Stimulated activated CD4-positive, alpha-beta T cell treated with anti-CD3 and anti-CD28 coated beads, Interleukin-2, amount 100 ng/mL, for 48 hours (primary cell): ENCODE data around the gene PAFAH1B2.
"Not testable (repeated sequence)": the region's sequence is repeated elsewhere in the genome, so short reads cannot be mapped to it uniquely, and the experiment has no call there.

Experiments used
- DNase-seq, 2 donors: peaks; one replicate each; pipeline ENCODE4 v3.0.0-alpha.2; 2020

The PAFAH1B2 gene

GRCh38 chr11:117206111-117206510 lies 62.0 kb downstream of the PAFAH1B2 start:
- DNase-seq = not testable (repeated sequence)

DNA sequence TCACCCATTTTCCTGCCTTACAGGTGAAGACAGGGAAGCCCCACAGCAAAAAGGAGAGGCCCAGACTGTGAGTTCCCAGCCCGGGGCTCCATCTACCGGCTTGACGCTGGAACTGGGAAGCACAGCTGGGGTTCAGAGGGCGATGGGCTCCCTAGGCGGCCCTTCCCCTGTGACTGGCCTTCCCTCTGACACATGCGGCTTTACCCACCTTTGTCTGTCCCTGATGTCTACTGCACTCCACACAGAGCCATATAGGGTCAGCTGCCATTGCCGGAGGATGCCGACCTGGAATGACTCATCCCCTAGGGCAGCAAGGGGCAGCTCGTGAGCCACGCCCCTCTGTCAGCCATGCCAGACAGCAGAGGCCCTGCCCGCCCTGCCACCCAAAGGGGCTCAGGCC lies 62.8 kb downstream of the PAFAH1B2 start:
- not testable (repeated sequence) for DNase-seq

DNA sequence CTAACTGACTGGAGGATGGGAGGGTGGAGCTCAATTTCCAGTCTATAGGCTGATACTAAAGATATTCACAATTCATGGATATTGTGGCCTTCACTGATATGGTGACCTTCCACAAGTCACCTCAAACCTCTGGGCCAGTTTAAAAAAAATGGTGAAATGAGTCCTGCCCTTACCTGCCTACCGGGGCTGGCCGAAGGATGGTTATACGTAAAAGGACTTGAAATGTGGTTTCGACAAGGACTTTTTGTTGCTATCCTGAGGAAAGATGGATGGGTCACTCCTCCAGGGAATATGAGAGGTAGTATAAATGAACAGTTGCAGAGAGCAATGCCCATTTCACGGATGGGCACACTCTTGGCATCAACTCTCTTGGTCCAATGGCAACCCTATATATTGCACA lies 63.4 kb downstream of the PAFAH1B2 start:
- not testable (repeated sequence) for DNase-seq

GRCh38 chr11:117208710-117209109 lies 64.6 kb downstream of the PAFAH1B2 start:
- DNase-seq = not testable (repeated sequence)

DNA sequence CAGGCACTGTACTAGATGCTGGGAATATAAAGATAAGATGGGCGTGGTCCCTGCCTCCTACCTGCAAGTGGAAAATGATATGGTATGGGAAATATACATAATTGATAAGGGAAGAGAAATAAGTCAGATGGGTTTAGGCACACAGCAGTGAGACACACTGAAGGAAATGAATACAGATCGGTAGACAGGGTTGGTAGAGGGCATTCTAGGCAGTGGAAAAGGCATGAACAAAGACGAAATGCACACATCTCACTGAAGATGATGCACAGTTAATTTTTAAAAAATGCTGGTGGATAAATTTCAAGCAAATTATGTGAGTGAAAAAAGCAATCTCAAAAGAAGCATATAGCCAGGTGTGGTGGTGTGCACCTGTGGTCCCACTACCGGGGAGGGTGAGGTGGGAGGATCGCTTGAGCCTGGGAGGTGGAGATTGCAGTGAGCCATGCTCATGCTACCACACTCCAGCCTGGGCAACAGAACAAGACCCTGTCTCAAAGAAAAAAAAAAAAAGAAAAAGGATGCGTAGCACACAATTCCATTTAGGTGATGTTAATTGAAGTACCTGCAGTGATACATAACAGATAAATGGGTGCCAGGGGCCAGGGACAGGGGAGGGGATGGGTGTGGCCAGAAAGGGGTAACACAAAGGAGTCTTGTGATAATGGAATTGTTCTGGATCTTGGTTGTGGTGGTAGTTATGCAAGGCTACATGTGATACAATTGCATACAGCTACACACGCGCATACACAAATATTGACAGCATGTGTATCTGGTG lies 65.5 kb downstream of the PAFAH1B2 start:
- not testable (repeated sequence) for DNase-seq

DNA sequence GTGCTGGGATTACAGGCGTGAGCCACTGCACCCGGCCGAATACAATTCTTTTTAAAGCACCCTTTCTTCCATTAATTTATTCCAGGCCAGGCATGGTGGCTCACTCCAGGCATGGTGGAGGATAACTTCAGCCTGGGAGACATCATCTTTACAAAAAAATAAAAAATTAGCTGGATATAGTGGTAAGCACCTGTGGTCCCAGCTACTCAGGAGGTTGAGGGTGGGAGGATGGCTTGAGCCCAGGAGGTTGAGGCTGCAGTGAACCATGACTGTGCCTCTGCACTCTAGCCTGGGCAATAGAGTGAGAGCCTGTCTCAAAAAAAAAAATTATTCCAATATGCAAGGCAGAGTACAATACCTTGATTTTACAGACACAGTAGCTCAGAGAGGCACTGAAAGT lies 66.5 kb downstream of the PAFAH1B2 start:
- DNase-seq = no peak

GRCh38 chr11:117212697-117213355 lies 68.7 kb downstream of the PAFAH1B2 start:
- no peak for DNase-seq

DNA sequence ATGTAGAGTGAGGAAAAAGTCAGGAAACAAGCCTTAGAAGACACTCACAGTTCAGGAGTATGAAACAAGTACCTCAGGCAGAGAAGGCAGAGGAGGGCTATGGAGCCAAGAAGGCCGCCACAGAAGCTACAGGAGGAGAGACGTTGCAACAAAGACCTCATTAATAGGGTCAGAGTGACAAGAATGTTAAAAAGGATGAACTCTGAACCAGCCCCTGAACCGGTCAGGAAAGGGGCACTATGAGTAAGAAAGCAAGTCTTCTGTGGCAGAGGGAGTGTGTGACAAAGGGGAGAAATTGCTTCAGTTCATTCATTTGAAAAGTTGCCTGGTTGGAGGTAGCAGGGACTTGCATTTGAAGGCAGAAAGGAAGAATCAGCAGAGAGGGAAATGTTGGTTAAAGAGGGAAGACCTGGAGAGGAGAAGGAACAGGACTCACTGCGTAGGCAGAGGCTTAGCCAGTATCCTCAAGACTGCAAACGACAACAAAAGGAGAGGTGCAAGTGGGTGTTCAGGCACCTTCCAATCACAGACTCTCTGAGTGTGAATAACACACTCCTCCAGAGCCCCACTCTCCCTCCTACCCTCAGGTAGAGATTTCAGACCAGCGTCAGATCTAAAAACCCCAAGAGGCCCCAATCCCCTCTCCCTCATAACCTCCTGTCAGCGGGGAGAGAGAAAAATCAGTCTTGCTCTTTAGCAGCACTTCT lies 70.5 kb downstream of the PAFAH1B2 start:
- no peak for DNase-seq

- DNase-seq = no peak
These were observed 73.3 kb downstream of the PAFAH1B2 start for GRCh38 chr11:117217141-117218084.

DNA sequence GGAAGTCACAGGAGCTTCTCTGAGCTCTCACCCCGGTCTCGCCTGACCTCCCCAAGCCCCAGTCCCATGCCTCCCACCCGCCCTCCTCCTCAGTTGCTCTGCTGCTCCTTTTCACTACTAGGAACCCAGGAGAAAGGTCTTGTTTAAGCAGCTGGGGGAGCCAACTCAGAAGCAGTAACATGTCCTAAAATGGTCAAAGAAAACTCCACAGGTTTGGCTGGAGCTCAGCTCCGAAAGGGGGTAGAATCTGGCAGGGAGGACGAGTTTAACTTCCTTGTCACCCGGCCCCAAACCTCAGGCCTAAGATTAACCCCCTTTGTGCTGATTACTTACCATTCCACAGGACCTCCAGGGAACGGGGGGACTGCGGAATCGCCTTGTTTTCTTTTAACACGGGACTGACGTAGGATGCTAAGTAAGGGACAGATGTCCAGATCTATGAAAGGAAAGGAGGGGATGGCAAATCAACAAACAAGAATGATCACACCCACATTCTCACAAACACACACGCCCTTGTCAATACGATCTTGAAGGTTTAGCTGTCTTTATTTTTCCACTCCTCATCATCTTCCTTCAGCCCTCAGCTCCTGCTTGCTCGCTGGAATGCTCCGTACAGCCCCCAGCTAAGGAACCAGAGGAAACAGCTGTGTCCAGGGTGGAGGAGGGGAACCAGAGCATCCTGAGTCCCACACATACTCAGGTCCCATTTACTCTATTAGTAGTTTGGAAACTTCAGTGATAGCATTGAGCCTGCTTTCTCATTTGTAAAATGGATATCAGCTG lies 74.2 kb downstream of the PAFAH1B2 start:
- no peak for DNase-seq

DNA sequence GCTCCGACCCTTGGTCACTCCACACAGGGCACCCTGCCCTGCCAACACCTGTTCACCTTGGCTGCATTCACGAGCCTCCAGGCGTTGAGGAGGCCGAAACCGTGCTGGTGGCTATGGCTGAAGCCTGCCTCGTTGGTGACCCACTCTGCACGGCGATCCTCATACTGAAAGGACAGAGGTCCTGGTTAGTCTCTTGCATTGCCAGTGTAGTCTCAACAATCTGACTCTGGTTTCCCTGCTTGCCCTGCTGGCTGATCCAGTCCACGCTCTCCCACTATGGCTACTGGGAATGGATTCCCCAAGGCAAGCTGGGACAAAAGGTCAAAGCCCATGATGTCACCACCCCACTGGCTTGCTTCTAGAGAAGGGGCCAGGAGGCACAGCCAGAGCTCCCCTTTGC lies 74.9 kb downstream of the PAFAH1B2 start:
- DNase-seq = no peak

DNA sequence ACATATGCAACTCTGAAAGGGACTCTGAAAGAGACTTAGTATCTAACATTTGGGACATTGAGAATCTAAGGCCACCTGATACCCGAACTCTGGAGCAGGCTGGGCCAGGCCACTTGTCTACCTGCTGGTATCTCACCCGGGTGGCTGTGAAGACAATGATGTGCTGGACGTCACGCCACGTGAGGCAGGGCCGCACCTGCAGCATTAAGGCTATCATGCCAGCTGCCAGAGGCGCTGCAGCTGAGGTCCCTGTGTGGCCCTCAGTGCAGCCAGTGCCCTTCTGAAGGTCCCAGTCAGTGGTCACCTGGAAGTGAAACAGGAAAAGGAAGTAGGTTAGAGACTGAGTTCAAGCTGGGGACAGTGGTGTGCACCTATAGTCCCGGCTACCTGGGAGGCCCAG lies 75.4 kb downstream of the PAFAH1B2 start:
- DNase-seq = no peak

DNA sequence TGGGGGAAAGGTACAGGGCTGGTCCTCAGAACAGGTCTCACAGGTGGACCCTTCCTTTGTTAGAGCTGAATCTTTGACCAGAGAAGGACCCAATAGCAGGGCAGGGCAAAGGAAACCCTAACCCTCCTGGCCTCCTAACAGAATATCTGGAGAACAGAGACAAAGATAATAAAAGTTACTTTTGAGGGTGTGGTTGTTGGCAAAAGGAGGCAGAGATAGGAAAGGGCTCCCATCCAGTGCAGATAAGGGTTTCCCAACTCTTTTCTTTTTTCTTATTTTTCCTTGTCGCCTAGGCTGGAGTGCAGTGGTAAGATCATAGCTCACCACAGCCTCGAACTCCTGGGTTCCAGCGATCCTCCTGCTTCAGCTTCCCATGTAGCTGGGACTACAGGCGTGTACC lies 75.9 kb downstream of the PAFAH1B2 start:
- no peak for DNase-seq

- DNase-seq = no peak
These were observed 76.5 kb downstream of the PAFAH1B2 start for GRCh38 chr11:117220568-117220967.

GRCh38 chr11:117220999-117221774 lies 77.1 kb downstream of the PAFAH1B2 start:
- DNase-seq = no peak

DNA sequence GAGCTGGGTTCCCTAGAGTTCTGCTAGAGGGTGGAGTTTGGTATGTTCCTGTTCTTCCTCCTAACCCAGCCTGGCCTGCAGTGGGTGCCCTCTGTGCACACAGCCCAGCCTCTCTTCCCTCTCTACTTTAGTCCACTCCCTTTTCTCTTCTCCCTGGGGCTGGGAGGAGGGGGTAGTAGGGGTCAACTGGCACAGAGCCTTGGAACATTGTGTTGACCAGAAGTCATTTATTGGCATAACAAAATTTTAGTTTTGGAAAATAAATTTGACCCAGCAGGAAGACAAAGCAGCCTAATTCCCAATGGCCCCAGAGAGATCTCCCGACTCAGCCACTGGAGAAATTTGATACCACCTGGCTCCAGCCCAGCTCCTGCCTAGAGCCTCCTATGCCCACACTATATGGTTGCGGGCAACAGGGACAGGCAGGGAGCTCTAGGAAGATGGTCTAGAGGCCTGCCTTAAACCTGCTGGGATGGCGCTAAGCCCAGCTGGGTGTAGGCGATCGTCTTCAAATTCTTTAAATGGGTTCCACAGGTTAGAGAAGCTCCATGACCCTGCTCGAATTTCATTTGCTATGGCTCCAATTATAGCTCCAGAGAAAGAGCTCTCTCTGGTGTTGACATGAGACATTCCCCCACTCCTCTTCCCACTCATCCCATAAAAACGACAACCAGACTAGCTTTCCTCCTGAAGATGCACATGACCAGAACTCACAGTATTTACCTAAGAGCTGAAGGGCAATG lies 77.9 kb downstream of the PAFAH1B2 start:
- no peak for DNase-seq

- DNase-seq = no peak
These were observed 79.1 kb downstream of the PAFAH1B2 start for GRCh38 chr11:117222991-117223740.

DNA sequence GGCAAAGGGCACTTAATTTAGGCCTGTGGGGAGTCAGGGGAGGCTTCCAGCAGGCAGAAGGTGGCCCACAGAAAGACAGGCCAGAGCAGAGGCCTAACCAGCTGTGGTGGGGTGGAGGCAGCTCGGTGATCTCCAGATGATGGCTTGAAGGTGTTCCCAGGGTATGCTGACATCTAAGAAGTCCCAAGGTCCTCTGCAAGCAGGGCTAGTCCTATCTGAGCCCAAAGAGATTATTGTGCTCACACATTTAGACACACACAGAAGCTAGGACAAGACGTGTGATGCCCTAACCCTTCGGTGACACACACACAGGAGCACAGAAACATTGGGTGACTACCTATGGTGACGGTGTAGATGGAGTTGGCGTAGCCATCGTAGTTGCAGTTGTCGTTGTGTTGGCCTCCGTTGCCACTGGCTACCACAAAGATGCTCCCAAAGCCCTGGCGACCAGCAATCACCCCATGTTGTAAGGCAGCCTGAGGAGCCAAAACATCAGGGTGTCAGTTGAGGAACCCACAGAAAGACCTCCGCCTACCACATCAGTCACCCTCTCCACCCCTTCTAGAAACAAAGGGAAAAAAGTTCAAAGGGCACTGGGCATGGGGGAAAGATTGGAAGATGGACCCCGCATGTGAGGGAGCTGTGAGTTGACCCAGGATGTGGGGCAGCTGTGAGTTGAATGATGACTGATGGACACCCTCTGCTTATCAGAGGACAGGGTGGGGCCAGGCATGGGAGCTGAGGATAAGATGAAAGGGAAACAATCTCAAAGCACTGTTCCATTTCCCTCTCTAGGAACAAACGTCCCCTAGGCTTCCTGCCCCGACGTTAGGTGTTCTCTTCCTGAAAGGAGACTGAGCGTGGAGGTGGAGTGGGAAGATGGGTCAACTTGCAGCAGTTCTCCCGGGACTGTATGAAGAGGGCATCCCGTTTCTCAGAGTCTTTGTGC lies 79.9 kb downstream of the PAFAH1B2 start:
- no peak for DNase-seq
